GM06990 (cell line): Measurements from ENCODE around the gene HRCT1.

Experiments
- DNase-seq: peaks from one replicate; pipeline ENCODE4 v3.0.0-alpha.2; 2011; ENCODE audit not compliant: insufficient read length; ENCODE audit errors: extremely low read depth
- H3K27me3 ChIP-seq: replicated peaks from 2 replicates; pipeline ENCODE4 v1.6.0; 2011; ENCODE audit warnings: low read length; ENCODE audit not compliant: control insufficient read depth, insufficient read depth
- H3K36me3 ChIP-seq: 2 replicates; pipeline ENCODE4 v1.5.1; 2011; ENCODE audit warnings: low read length; ENCODE audit not compliant: control insufficient read depth, insufficient read depth
- H3K4me3 ChIP-seq: replicated peaks from 2 replicates; pipeline ENCODE4 v1.5.1; 2011; ENCODE audit warnings: low read depth, mild to moderate bottlenecking, control low read depth, low read length
- CTCF ChIP-seq: IDR thresholded peaks from 2 replicates; pipeline ENCODE4 v1.5.1; 2011; ENCODE audit warnings: low read length, control low read depth, mild to moderate bottlenecking, inconsistent platforms; ENCODE audit not compliant: insufficient read depth, poor library complexity, severe bottlenecking

HRCT1 gene

GRCh38 chr9:35905051-35905781, 786 bp upstream of the HRCT1 start:
- no peak for DNase-seq
- TF ChIP-seq CTCF = no peak
- H3K27me3 ChIP-seq = peaks cover 1% of the 10 kb centered on the region
- no peak overlapping the region for H3K4me3 ChIP-seq
- H3K36me3 ChIP-seq = no peaks in the 10 kb centered on the region

GRCh38 chr9:35906923-35907699, 1.1 kb downstream of the HRCT1 start:
- no peak overlapping the region for H3K4me3 ChIP-seq
- H3K27me3 ChIP-seq = peaks cover 1% of the 10 kb centered on the region
- DNase-seq = no peak
- no peaks in the 10 kb centered on the region for H3K36me3 ChIP-seq
- TF ChIP-seq CTCF = no peak

- Histone ChIP-seq H3K36me3 (no peaks in the 10 kb centered on the region), H3K4me3 (no peak overlapping the region), H3K27me3 (no peaks in the 10 kb centered on the region)
- no peak for TF ChIP-seq CTCF
- DNase-seq = no peak
These were observed 1.9 kb downstream of the HRCT1 start for GRCh38 chr9:35907711-35908503.

GRCh38 chr9:35908504-35909125, 2.6 kb downstream of the HRCT1 start:
- TF ChIP-seq CTCF = no peak
- no peaks in the 10 kb centered on the region for H3K27me3 ChIP-seq
- H3K4me3 ChIP-seq = no peak overlapping the region
- no peak for DNase-seq
- no peaks in the 10 kb centered on the region for H3K36me3 ChIP-seq

- no peak within 1 kb of the TSS for H3K4me3 ChIP-seq
- DNase-seq = no peak
- H3K27me3 ChIP-seq = no peaks in the 10 kb centered on the region
- TF ChIP-seq CTCF = no peak
- H3K36me3 ChIP-seq = no peaks in the 10 kb centered on the region
These were observed 3.3 kb downstream of the HRCT1 start, which contains the start of gene SPAAR for GRCh38 chr9:35909274-35909673. TSS of gene SPAAR (plus strand) at chr9:35909490. CDS start at chr9:35910464, 974 bp downstream.
